Smooth muscle cell (in vitro differentiated cells): ENCODE data around the gene GJD4. TPM values are rescaled to one million over a fixed set of nuclear protein-coding genes. Genes with fewer than 3 reads are reported as not detected.

Source experiments
- DNase-seq: peaks from one replicate; lab custom pipeline; 2025; ENCODE audit not compliant: unreplicated experiment; lab: John Stamatoyannopoulos, UW
- H2AFZ ChIP-seq: fragments of 200-600 bp; sonication (generic); 2 replicates; pipeline ENCODE4 v1.6.0; 2016; ENCODE audit warnings: antibody characterized with exemption, low read depth, mild to moderate bottlenecking
- H3F3A ChIP-seq: fragments of 200-600 bp; sonication (generic); 2 replicates; pipeline ENCODE4 v1.6.0; 2017; ENCODE audit warnings: antibody characterized with exemption, low read depth
- H3K27ac ChIP-seq: fragments of 200-600 bp; sonication (generic); 2 replicates; pipeline ENCODE4 v1.5.1; 2016; ENCODE audit warnings: low read depth, mild to moderate bottlenecking
- H3K27me3 ChIP-seq: fragments of 200-600 bp; sonication (generic); 2 replicates; pipeline ENCODE4 v1.6.1; 2016; ENCODE audit warnings: low read depth, mild to moderate bottlenecking
- H3K36me3 ChIP-seq: fragments of 200-600 bp; sonication (generic); 2 replicates; pipeline ENCODE4 v1.5.1; 2016; ENCODE audit warnings: low read depth
- H3K4me1 ChIP-seq: fragments of 200-600 bp; sonication (generic); 2 replicates; pipeline ENCODE4 v1.5.1; 2016; ENCODE audit warnings: low read depth
- H3K4me2 ChIP-seq: fragments of 200-600 bp; sonication (generic); 2 replicates; pipeline ENCODE4 v1.6.0; 2016; ENCODE audit warnings: mild to moderate bottlenecking
- H3K4me3 ChIP-seq: fragments of 200-600 bp; sonication (generic); 2 replicates; pipeline ENCODE4 v1.5.1; 2016; ENCODE audit warnings: mild to moderate bottlenecking
- H3K79me2 ChIP-seq: fragments of 200-600 bp; sonication (generic); 2 replicates; pipeline ENCODE4 v1.6.0; 2016; ENCODE audit warnings: low read depth, mild to moderate bottlenecking
- H3K9ac ChIP-seq: fragments of 200-600 bp; sonication (generic); 2 replicates; pipeline ENCODE4 v1.6.0; 2016; ENCODE audit warnings: low read depth
- H3K9me3 ChIP-seq: fragments of 200-600 bp; sonication (generic); replicated peaks from 2 replicates; pipeline ENCODE4 v1.5.1; 2016; ENCODE audit warnings: low read depth
- H4K20me1 ChIP-seq: fragments of 200-600 bp; sonication (generic); 2 replicates; pipeline ENCODE4 v1.6.0; 2016; ENCODE audit warnings: low read depth
- CTCF ChIP-seq: fragments of 200-600 bp; sonication (generic); IDR thresholded peaks from 2 replicates; pipeline ENCODE4 v1.5.1; 2017; ENCODE audit warnings: borderline replicate concordance, mild to moderate bottlenecking, antibody characterized with exemption; ENCODE audit not compliant: insufficient read depth, poor library complexity, severe bottlenecking
- WGBS: methylation state at CpG from one replicate; pipeline ENCODE4 v1.1.7; 2016; ENCODE audit warnings: low lambda C conversion rate; 5-methylcytosine and 5-hydroxymethylcytosine counted together
- polyA plus RNA-seq: library from polyadenylated mRNA; unstranded; fragments of >200 nt; fragmentation: Nextera tagmentation; extraction: Ambion mirVana; gene quantifications from 2 replicates; pipeline ENCODE4 v1.2.1, GENCODE V29; 2016
- total RNA-seq: library from RNA; depleted of rRNA; stranded (reverse); fragments of >200 nt; gene quantifications from 2 replicates; pipeline ENCODE4 v1.2.3, GENCODE V29; 2014

The GJD4 gene
- total and polyA plus RNA-seq, 2 experiments from 2014 or later: not detected

- DNase-seq: no peak
- no peaks in the 10 kb centered on the region for H3K9me3 ChIP-seq
- H3K9ac ChIP-seq: no peak overlapping the region
- H3K4me3 ChIP-seq: no peak overlapping the region
- H4K20me1 ChIP-seq: no peaks in the 10 kb centered on the region
- H3F3A ChIP-seq: no peaks in the 10 kb centered on the region
- no peaks in the 10 kb centered on the region for H3K27me3 ChIP-seq
- no peaks in the 10 kb centered on the region for H3K36me3 ChIP-seq
- no peak for TF ChIP-seq CTCF
- H3K79me2 ChIP-seq: no peaks in the 10 kb centered on the region
- H3K4me1 ChIP-seq: peaks cover 18% of the 10 kb centered on the region
- no peak overlapping the region for H3K27ac ChIP-seq
- no peak overlapping the region for H3K4me2 ChIP-seq
- no peak overlapping the region for H2AFZ ChIP-seq
These were observed 26.9 kb downstream of the GJD4 start for GRCh38 chr10:35632027-35632426.

- Histone ChIP-seq H3K4me1 (peaks cover 28% of the 10 kb centered on the region), H3K9ac (no peak overlapping the region), H3K27me3 (no peaks in the 10 kb centered on the region), H3K36me3 (no peaks in the 10 kb centered on the region), H3F3A (no peaks in the 10 kb centered on the region), H3K9me3 (no peaks in the 10 kb centered on the region), H3K4me2 (no peak overlapping the region), H2AFZ (peak overlapping the region; percentile 76), H4K20me1 (peaks cover 11% of the 10 kb centered on the region), H3K79me2 (no peaks in the 10 kb centered on the region), H3K4me3 (no peak overlapping the region), H3K27ac (no peak overlapping the region)
- TF ChIP-seq CTCF: no peak
- WGBS: 57% methylated on average over 12 of the region's 12 CpGs
- DNase-seq: no peak
These were observed 28.2 kb downstream of the GJD4 start for GRCh38 chr10:35633006-35633980.

GRCh38 chr10:35635576-35635975, 30.4 kb downstream of the GJD4 start:
- no peak for DNase-seq
- no peak overlapping the region for H3K27ac ChIP-seq
- no peaks in the 10 kb centered on the region for H3K27me3 ChIP-seq
- 17% methylated on average over 6 of the region's 6 CpGs for WGBS
- no peak overlapping the region for H3K9ac ChIP-seq
- no peak overlapping the region for H3K4me3 ChIP-seq
- H3K4me1 ChIP-seq: peaks cover 35% of the 10 kb centered on the region
- H4K20me1 ChIP-seq: peaks cover 18% of the 10 kb centered on the region
- H3K36me3 ChIP-seq: no peaks in the 10 kb centered on the region
- peak overlapping the region; percentile 55 for H3K4me2 ChIP-seq
- H3K9me3 ChIP-seq: no peaks in the 10 kb centered on the region
- peak; percentile 94 for TF ChIP-seq CTCF
- peaks cover 6% of the 10 kb centered on the region for H3K79me2 ChIP-seq
- no peak overlapping the region for H2AFZ ChIP-seq
- no peaks in the 10 kb centered on the region for H3F3A ChIP-seq

GRCh38 chr10:35636956-35637355, 31.8 kb downstream of the GJD4 start:
- no peak overlapping the region for H3K9ac ChIP-seq
- no peaks in the 10 kb centered on the region for H3K9me3 ChIP-seq
- H3K4me2 ChIP-seq: peak overlapping the region; percentile 83
- H4K20me1 ChIP-seq: peaks cover 25% of the 10 kb centered on the region
- H3K79me2 ChIP-seq: peaks cover 12% of the 10 kb centered on the region
- peaks cover 35% of the 10 kb centered on the region for H3K4me1 ChIP-seq
- no peaks in the 10 kb centered on the region for H3F3A ChIP-seq
- TF ChIP-seq CTCF: no peak
- H3K4me3 ChIP-seq: peak overlapping the region; percentile 34
- no peaks in the 10 kb centered on the region for H3K36me3 ChIP-seq
- no peak for DNase-seq
- H2AFZ ChIP-seq: no peak overlapping the region
- no peaks in the 10 kb centered on the region for H3K27me3 ChIP-seq
- no peak overlapping the region for H3K27ac ChIP-seq
- WGBS: 32% methylated on average over 7 of the region's 7 CpGs
